GM11168 (cell line): ENCODE measurements around the gene TMEM53.
"Not testable (repeated sequence)": the region's sequence is repeated elsewhere in the genome, so short reads cannot be mapped to it uniquely, and the experiment has no call there.

ENCODE experiments used
- in situ Hi-C: fragments of 300-500 bp; cut with MboI; formaldehyde crosslinking; loops from one replicate; pipeline ENCODE4 v1.12.0; 2022; ENCODE audit warnings: low sequenced_read_pairs; ENCODE audit not compliant: unreplicated experiment

Gene TMEM53

GRCh38 chr1:44699375-44699774 lies 25.1 kb upstream of the TMEM53 start:
- in situ Hi-C loops = not testable (repeated sequence)

- in situ Hi-C loops = no loop called here
Observed at GRCh38 chr1:44698138-44698537, 23.9 kb upstream of the TMEM53 start.

GRCh38 chr1:44696789-44697345 lies 22.6 kb upstream of the TMEM53 start:
- in situ Hi-C loops = no loop called here

GRCh38 chr1:44696101-44696500 lies 21.8 kb upstream of the TMEM53 start:
- in situ Hi-C loops = no loop called here

- in situ Hi-C loops = no loop called here
Observed at GRCh38 chr1:44695671-44696070, 21.4 kb upstream of the TMEM53 start.

- in situ Hi-C loops = no loop called here
Observed at GRCh38 chr1:44694863-44695478, 20.7 kb upstream of the TMEM53 start.

- in situ Hi-C loops = no loop called here
Observed at GRCh38 chr1:44693900-44694299, 19.6 kb upstream of the TMEM53 start.

GRCh38 chr1:44693159-44693558 lies 18.9 kb upstream of the TMEM53 start:
- in situ Hi-C loops = no loop called here

GRCh38 chr1:44689447-44689765 lies 15.1 kb upstream of the TMEM53 start:
- in situ Hi-C loops = no loop called here

- in situ Hi-C loops = no loop called here
Observed at GRCh38 chr1:44688760-44689446, 14.6 kb upstream of the TMEM53 start.

GRCh38 chr1:44685881-44686280 lies 11.6 kb upstream of the TMEM53 start:
- in situ Hi-C loops = no loop called here

- in situ Hi-C loops = no loop called here
Observed at GRCh38 chr1:44685218-44685617, 10.9 kb upstream of the TMEM53 start.

GRCh38 chr1:44684525-44684924 lies 10.2 kb upstream of the TMEM53 start:
- in situ Hi-C loops = no loop called here

GRCh38 chr1:44682883-44683265 lies 8.6 kb upstream of the TMEM53 start:
- in situ Hi-C loops = no loop called here

GRCh38 chr1:44681905-44682882 lies 7.9 kb upstream of the TMEM53 start:
- in situ Hi-C loops = no loop called here

- in situ Hi-C loops = no loop called here
Observed at GRCh38 chr1:44679468-44679867, 5.2 kb upstream of the TMEM53 start.

GRCh38 chr1:44678626-44679025 lies 4.3 kb upstream of the TMEM53 start:
- in situ Hi-C loops = no loop called here

- in situ Hi-C loops = no loop called here
Observed at GRCh38 chr1:44678120-44678519, 3.8 kb upstream of the TMEM53 start.

GRCh38 chr1:44677201-44677766 lies 3.0 kb upstream of the TMEM53 start:
- in situ Hi-C loops = no loop called here

GRCh38 chr1:44676484-44677200 lies 2.4 kb upstream of the TMEM53 start:
- in situ Hi-C loops = no loop called here
